Keratinocyte (primary cell): ENCODE data around the gene STX16. TPM values are rescaled to one million over a fixed set of nuclear protein-coding genes. Genes with fewer than 3 reads are reported as not detected.

ENCODE experiments used
- DNase-seq: peaks from one replicate; pipeline ENCODE4 v3.0.0-alpha.2; 2011; ENCODE audit warnings: low read depth, missing footprints, low spot score
- FAIRE-seq: peaks from 2 replicates; lab custom pipeline; 2011; peaks lifted over from hg19 to GRCh38; lab: Jason Lieb, UNC
- H2AFZ ChIP-seq: 2 replicates; pipeline ENCODE4 v1.6.0; 2012; ENCODE audit warnings: low read length, control low read depth, inconsistent platforms; ENCODE audit not compliant: control insufficient read depth
- H3K27ac ChIP-seq: 2 replicates; pipeline ENCODE4 v1.5.1; 2011; ENCODE audit warnings: low read length; ENCODE audit not compliant: control insufficient read depth, insufficient read depth
- H3K27me3 ChIP-seq: 3 replicates; pipeline ENCODE4 v1.6.0; 2011; ENCODE audit warnings: low read length; ENCODE audit not compliant: control insufficient read depth, insufficient read depth; ENCODE audit errors: extremely low read depth
- H3K36me3 ChIP-seq, 2 experiments: 2 replicates in 1 of 2; 3 replicates in 1 of 2; pipeline ENCODE4 v1.5.1; 2011; ENCODE audit warnings: low read length in 2 of 2, mild to moderate bottlenecking in 1 of 2; ENCODE audit not compliant: control insufficient read depth in 2 of 2, insufficient read depth in 2 of 2; ENCODE audit errors: extremely low read depth in 1 of 2
- H3K4me1 ChIP-seq: 3 replicates; pipeline ENCODE4 v1.5.1; 2011; ENCODE audit warnings: low read length; ENCODE audit not compliant: control insufficient read depth, insufficient read depth; ENCODE audit errors: extremely low read depth
- H3K4me2 ChIP-seq: 3 replicates; pipeline ENCODE4 v1.6.0; 2011; ENCODE audit warnings: low read depth, low read length; ENCODE audit not compliant: control insufficient read depth, insufficient read depth; ENCODE audit errors: extremely low read depth
- H3K4me3 ChIP-seq, 3 experiments: fragments of 200-600 bp in 1 of 3; sonication (generic) in 1 of 3; 2 replicates in 2 of 3; 3 replicates in 1 of 3; pipeline ENCODE4 v1.5.1; 2011 to 2016; ENCODE audit warnings: low read length in 3 of 3, mild to moderate bottlenecking in 3 of 3, control low read depth in 2 of 3, inconsistent platforms in 1 of 3, low read depth in 1 of 3, mixed read lengths in 1 of 3, mixed run types in 1 of 3, moderate library complexity in 1 of 3; ENCODE audit not compliant: control insufficient read depth in 2 of 3, insufficient read depth in 2 of 3; ENCODE audit errors: extremely low read depth in 1 of 3
- H3K79me2 ChIP-seq: 2 replicates; pipeline ENCODE4 v1.6.0; 2012; ENCODE audit warnings: low read length; ENCODE audit not compliant: control insufficient read depth, insufficient read depth
- H3K9ac ChIP-seq: 3 replicates; pipeline ENCODE4 v1.6.0; 2011; ENCODE audit warnings: low read length; ENCODE audit not compliant: control insufficient read depth, insufficient read depth; ENCODE audit errors: extremely low read depth
- H3K9me1 ChIP-seq: 3 replicates; pipeline ENCODE4 v1.6.0; 2011; ENCODE audit warnings: low read length; ENCODE audit not compliant: control insufficient read depth, insufficient read depth; ENCODE audit errors: extremely low read depth
- H3K9me3 ChIP-seq: 2 replicates; pipeline ENCODE4 v1.5.1; 2012; ENCODE audit warnings: low read depth, low read length; ENCODE audit not compliant: control insufficient read depth
- H4K20me1 ChIP-seq: 3 replicates; pipeline ENCODE4 v1.6.0; 2011; ENCODE audit warnings: low read length; ENCODE audit not compliant: control insufficient read depth, insufficient read depth; ENCODE audit errors: extremely low read depth
- EZH2 ChIP-seq: IDR thresholded peaks from one replicate; pipeline ENCODE4 v1.6.1; 2012; ENCODE audit warnings: inconsistent platforms, mild to moderate bottlenecking, low read length, moderate library complexity
- dilution Hi-C: fragments of 300-500 bp; cut with MboI; formaldehyde crosslinking; loops from one replicate; pipeline ENCODE4 v1.7.0; 2020; ENCODE audit warnings: low sequenced_read_pairs; ENCODE audit not compliant: extremely low pct_ligation_motif_present
- polyA plus RNA-seq, 5 experiments: library from polyadenylated mRNA; depleted of rRNA in 3 of 5; stranded (reverse) in 3 of 5; stranded (forward) in 1 of 5; unstranded in 1 of 5; fragments of >200 nt; gene quantifications; 1 replicate in 1 of 5; 2 replicates in 3 of 5; 3 replicates in 1 of 5; pipeline versions ENCODE4 v1.2.1 to v1.2.3, GENCODE V29; 2011 to 2012; ENCODE audit warnings: missing spikeins in 2 of 5, low read depth in 1 of 5, low replicate concordance in 1 of 5
- TF ChIP-seq, protein P1 (sequence below), 3 experiments: IDR thresholded peaks in 1 of 3; conservative IDR thresholded peaks in 1 of 3; optimal IDR thresholded peaks in 1 of 3; 2 replicates in 2 of 3; 3 replicates in 1 of 3; pipeline versions ENCODE3 to v1.5.1; 2011; ENCODE audit warnings: low read length in 3 of 3, mild to moderate bottlenecking in 3 of 3, moderate library complexity in 2 of 3, control low read depth in 1 of 3, inconsistent platforms in 1 of 3; ENCODE audit not compliant: insufficient read depth in 2 of 3; ENCODE audit errors: extremely low read depth in 1 of 3

STX16 gene
- polyA plus RNA-seq, 1 donor (not counting 4 experiments of a cell fraction or from before 2014, with no cell fraction given), result 69.7 TPM

- Histone ChIP-seq H3K27ac (no peak overlapping the region), H3K4me1 (peaks cover 7% of the 10 kb centered on the region), H3K9me3 (no peaks in the 10 kb centered on the region), H3K79me2 (no peaks in the 10 kb centered on the region), H4K20me1 (no peaks in the 10 kb centered on the region), H3K36me3 (peaks cover 0 to 24% of the 10 kb centered on the region in 2 experiments), H3K9ac (no peak overlapping the region), H3K4me2 (no peak overlapping the region), H3K9me1 (no peaks in the 10 kb centered on the region), H2AFZ (no peak overlapping the region), H3K4me3 (no peak overlapping the region), H3K27me3 (no peaks in the 10 kb centered on the region)
- dilution Hi-C loops, result no loop called here
- no peak for FAIRE-seq
- no peak for DNase-seq
- no peak for TF ChIP-seq EZH2
- TF ChIP-seq, protein P1, sequence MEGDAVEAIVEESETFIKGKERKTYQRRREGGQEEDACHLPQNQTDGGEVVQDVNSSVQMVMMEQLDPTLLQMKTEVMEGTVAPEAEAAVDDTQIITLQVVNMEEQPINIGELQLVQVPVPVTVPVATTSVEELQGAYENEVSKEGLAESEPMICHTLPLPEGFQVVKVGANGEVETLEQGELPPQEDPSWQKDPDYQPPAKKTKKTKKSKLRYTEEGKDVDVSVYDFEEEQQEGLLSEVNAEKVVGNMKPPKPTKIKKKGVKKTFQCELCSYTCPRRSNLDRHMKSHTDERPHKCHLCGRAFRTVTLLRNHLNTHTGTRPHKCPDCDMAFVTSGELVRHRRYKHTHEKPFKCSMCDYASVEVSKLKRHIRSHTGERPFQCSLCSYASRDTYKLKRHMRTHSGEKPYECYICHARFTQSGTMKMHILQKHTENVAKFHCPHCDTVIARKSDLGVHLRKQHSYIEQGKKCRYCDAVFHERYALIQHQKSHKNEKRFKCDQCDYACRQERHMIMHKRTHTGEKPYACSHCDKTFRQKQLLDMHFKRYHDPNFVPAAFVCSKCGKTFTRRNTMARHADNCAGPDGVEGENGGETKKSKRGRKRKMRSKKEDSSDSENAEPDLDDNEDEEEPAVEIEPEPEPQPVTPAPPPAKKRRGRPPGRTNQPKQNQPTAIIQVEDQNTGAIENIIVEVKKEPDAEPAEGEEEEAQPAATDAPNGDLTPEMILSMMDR (optimal IDR thresholded peaks at IDR 0.05 in 1 of 3, IDR thresholded peaks at IDR 0.05 in 1 of 3, conservative IDR thresholded peaks at IDR 0.05 in 1 of 3; ENCODE audit: extremely low read depth in 1 of 3, insufficient read depth in 2 of 3, low read length in 3 of 3), result no peak
Measured at GRCh38 chr20:58697867-58698703, 47.0 kb downstream of the STX16 start.

- no peak for TF ChIP-seq EZH2
- TF ChIP-seq, protein P1 (optimal IDR thresholded peaks at IDR 0.05 in 1 of 3, IDR thresholded peaks at IDR 0.05 in 1 of 3, conservative IDR thresholded peaks at IDR 0.05 in 1 of 3; ENCODE audit: extremely low read depth in 1 of 3, insufficient read depth in 2 of 3, low read length in 3 of 3), result no peak
- Histone ChIP-seq H4K20me1 (no peaks in the 10 kb centered on the region), H3K27me3 (no peaks in the 10 kb centered on the region), H3K79me2 (no peaks in the 10 kb centered on the region), H3K36me3 (peaks cover 4 to 28% of the 10 kb centered on the region in 2 experiments), H3K27ac (no peak overlapping the region), H2AFZ (no peak overlapping the region), H3K4me1 (no peaks in the 10 kb centered on the region), H3K4me3 (no peak overlapping the region), H3K9me3 (no peaks in the 10 kb centered on the region), H3K4me2 (no peak overlapping the region), H3K9ac (no peak overlapping the region), H3K9me1 (no peaks in the 10 kb centered on the region)
- dilution Hi-C loops, result no loop called here
- FAIRE-seq (no peak), DNase-seq (no peak)
Measured at GRCh38 chr20:58698741-58699622, 47.9 kb downstream of the STX16 start.
